ENCODE measurements around the gene GPR179. TPM values are rescaled to one million over a fixed set of nuclear protein-coding genes. Genes with fewer than 3 reads are reported as not detected.
A peak's percentile ranks its signal among the peaks of the same experiment; 100 is the strongest.

The GPR179 gene
- total RNA-seq, 1 experiment from 2014 or later: 0.05 TPM

- H3K27ac Mint-ChIP-seq (ENCODE audit: unreplicated experiment): peak overlapping the region; percentile 23
- POLR2A ChIA-PET: no interaction called here
- H3K4me1 Mint-ChIP-seq (ENCODE audit: low read depth, unreplicated experiment): peaks cover 19% of the 10 kb centered on the region
- H3K27me3 ChIP-seq (replicated peaks; ENCODE audit: control insufficient read depth, insufficient read depth, low read length): no peaks in the 10 kb centered on the region
- no peaks in the 10 kb centered on the region for H3K9me3 Mint-ChIP-seq (ENCODE audit: unreplicated experiment)
- peaks cover 17% of the 10 kb centered on the region for H3K36me3 Mint-ChIP-seq (ENCODE audit: insufficient read depth, unreplicated experiment)
- BruUV-seq (replicated peaks): no TSS peak
- CTCF ChIA-PET: interaction anchor here (0.6 to 1.3 kb wide), 3 partner anchors 23 to 155 kb away, joined by 3 to 6 read pairs (median 3); no protein-coding TSS in a partner anchor
- peaks cover 17% of the 10 kb centered on the region for H3K4me1 ChIP-seq
- intact Hi-C loops (cut with micrococcal nuclease; ENCODE audit: unreplicated experiment): no loop called here
- DNase-seq: no peak
- no peaks in the 10 kb centered on the region for H3K9me3 ChIP-seq
- no peaks in the 10 kb centered on the region for H3K36me3 ChIP-seq (ENCODE audit: control insufficient read depth, insufficient read depth, low read length)
- peaks cover 3% of the 10 kb centered on the region for H3K27me3 Mint-ChIP-seq (ENCODE audit: insufficient read depth, unreplicated experiment)
- no peak for TF ChIP-seq CTCF (IDR thresholded peaks at IDR 0.05; ENCODE audit: insufficient read depth in 1 of 2, low read depth in 1 of 2, low read length in 1 of 2, severe bottlenecking in 1 of 2, unreplicated experiment in 1 of 2)
- no peak overlapping the region for H3K4me3 Mint-ChIP-seq (ENCODE audit: unreplicated experiment)
- H3K4me3 ChIP-seq (ENCODE audit: low read depth, low read length): no peak overlapping the region
These were observed 14.5 kb downstream of the GPR179 start for GRCh38 chr17:38329284-38329683.

- ChIA-PET POLR2A (no interaction called here), CTCF (interaction anchor here (1.0 kb wide), 1 partner anchor 156 kb away, joined by 3 read pairs; no protein-coding TSS in a partner anchor)
- TF ChIP-seq CTCF (IDR thresholded peaks at IDR 0.05; ENCODE audit: insufficient read depth in 1 of 2, low read depth in 1 of 2, low read length in 1 of 2, severe bottlenecking in 1 of 2, unreplicated experiment in 1 of 2): no peak
These were observed 15.1 kb downstream of the GPR179 start for GRCh38 chr17:38328620-38329019.

GRCh38 chr17:38327936-38328335 lies 15.8 kb downstream of the GPR179 start:
- no peaks in the 10 kb centered on the region for H3K27me3 ChIP-seq (replicated peaks; ENCODE audit: control insufficient read depth, insufficient read depth, low read length)
- H3K4me3 Mint-ChIP-seq (ENCODE audit: unreplicated experiment): no peak overlapping the region
- CTCF ChIA-PET: interaction anchor here (0.9 kb wide), 1 partner anchor 21 kb away, joined by 3 read pairs; no protein-coding TSS in a partner anchor
- peaks cover 3% of the 10 kb centered on the region for H3K27me3 Mint-ChIP-seq (ENCODE audit: insufficient read depth, unreplicated experiment)
- no peak overlapping the region for H3K4me3 ChIP-seq (ENCODE audit: low read depth, low read length)
- H3K4me1 Mint-ChIP-seq (ENCODE audit: low read depth, unreplicated experiment): peaks cover 19% of the 10 kb centered on the region
- intact Hi-C loops (cut with micrococcal nuclease; ENCODE audit: unreplicated experiment): no loop called here
- no peak for DNase-seq
- peak overlapping the region; percentile 34 for H3K27ac Mint-ChIP-seq (ENCODE audit: unreplicated experiment)
- no TSS peak for BruUV-seq (replicated peaks)
- POLR2A ChIA-PET: no interaction called here
- H3K4me1 ChIP-seq: peaks cover 28% of the 10 kb centered on the region
- peaks cover 3% of the 10 kb centered on the region; the same call in 1 of the 2 replicates for H3K36me3 ChIP-seq (ENCODE audit: control insufficient read depth, insufficient read depth, low read length)
- H3K9me3 ChIP-seq: no peaks in the 10 kb centered on the region
- peaks cover 24% of the 10 kb centered on the region for H3K36me3 Mint-ChIP-seq (ENCODE audit: insufficient read depth, unreplicated experiment)
- no peak for TF ChIP-seq CTCF (IDR thresholded peaks at IDR 0.05; ENCODE audit: insufficient read depth in 1 of 2, low read depth in 1 of 2, low read length in 1 of 2, severe bottlenecking in 1 of 2, unreplicated experiment in 1 of 2)
- no peaks in the 10 kb centered on the region for H3K9me3 Mint-ChIP-seq (ENCODE audit: unreplicated experiment)

More at GRCh38 chr17:38328620-38329019, 15.1 kb downstream of the GPR179 start:
- Histone ChIP-seq H3K9me3 (no peaks in the 10 kb centered on the region), H3K4me1 (peaks cover 24% of the 10 kb centered on the region), H3K36me3 (ENCODE audit: control insufficient read depth, insufficient read depth, low read length) (no peaks in the 10 kb centered on the region), H3K27me3 (replicated peaks; ENCODE audit: control insufficient read depth, insufficient read depth, low read length) (no peaks in the 10 kb centered on the region), H3K4me3 (ENCODE audit: low read depth, low read length) (no peak overlapping the region)
- no peak for DNase-seq
- no peaks in the 10 kb centered on the region for H3K9me3 Mint-ChIP-seq (ENCODE audit: unreplicated experiment)
- no peak overlapping the region for H3K27ac Mint-ChIP-seq (ENCODE audit: unreplicated experiment)
- H3K4me1 Mint-ChIP-seq (ENCODE audit: low read depth, unreplicated experiment): peaks cover 19% of the 10 kb centered on the region
- intact Hi-C loops (cut with micrococcal nuclease; ENCODE audit: unreplicated experiment): no loop called here
- H3K27me3 Mint-ChIP-seq (ENCODE audit: insufficient read depth, unreplicated experiment): peaks cover 3% of the 10 kb centered on the region
- no TSS peak for BruUV-seq (replicated peaks)
- no peak overlapping the region for H3K4me3 Mint-ChIP-seq (ENCODE audit: unreplicated experiment)
- peaks cover 17% of the 10 kb centered on the region for H3K36me3 Mint-ChIP-seq (ENCODE audit: insufficient read depth, unreplicated experiment)

Measured in Caco-2 (cell line).